GM19239 (cell line): ENCODE data around the gene SLC9A9.

Experiments
- DNase-seq: peaks from one replicate; pipeline ENCODE4 v3.0.0; 2011; ENCODE audit warnings: low spot score; ENCODE audit not compliant: insufficient read length
- FAIRE-seq: peaks from 2 replicates; lab custom pipeline; 2011; peaks lifted over from hg19 to GRCh38; lab: Jason Lieb, UNC

Gene SLC9A9

GRCh38 chr3:143221446-143221845, 626.8 kb downstream of the SLC9A9 start:
- peak; percentile 52 for FAIRE-seq
- no peak for DNase-seq

GRCh38 chr3:143220741-143221140, 627.5 kb downstream of the SLC9A9 start:
- no peak for DNase-seq
- no peak for FAIRE-seq

- DNase-seq (no peak), FAIRE-seq (no peak)
Observed at GRCh38 chr3:143218166-143218835, 630.0 kb downstream of the SLC9A9 start.

- DNase-seq (no peak), FAIRE-seq (no peak)
Observed at GRCh38 chr3:143217283-143217682, 631.0 kb downstream of the SLC9A9 start.

DNA sequence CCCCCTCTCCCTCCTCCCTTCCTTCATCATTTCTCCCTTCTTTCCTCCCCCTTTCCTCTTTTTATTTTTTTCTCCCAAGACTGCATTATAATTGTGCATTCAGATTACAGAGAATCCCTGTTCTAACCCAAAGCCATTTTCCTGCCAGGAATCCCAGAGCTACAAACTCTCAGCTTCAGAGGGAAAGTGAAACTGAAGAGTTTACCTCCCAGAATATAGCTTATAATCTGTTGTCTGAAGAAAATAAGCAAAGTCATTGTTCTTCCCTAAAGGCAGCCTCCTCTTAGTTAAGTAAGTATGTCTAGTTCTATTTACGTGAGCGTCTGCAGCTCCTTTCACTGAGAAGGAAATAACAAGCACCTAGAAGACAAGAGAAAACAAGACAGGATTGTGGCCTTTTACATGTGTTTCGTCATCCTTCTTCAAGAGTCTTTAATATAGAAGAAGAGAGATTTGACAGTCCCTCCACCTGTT, 631.5 kb downstream of the SLC9A9 start:
- FAIRE-seq: peak; percentile 39

More for the DNA sequence above, 631.5 kb downstream of the SLC9A9 start:
- DNase-seq: no peak
